ENCODE data around the gene PRKCZ. TPM values are rescaled to one million over a fixed set of nuclear protein-coding genes. Genes with fewer than 3 reads are reported as not detected.

The PRKCZ gene
- polyA plus RNA-seq, 3 donors = 2.4 to 12.0 (median 4.3) TPM

- no peak overlapping the region for H3K27ac ChIP-seq (ENCODE audit: low read depth, low read length)
- WGBS, 3 donors = 77 to 89% (median 87%) methylated on average over 22 of the region's 22 CpGs
These were observed 4.3 kb downstream of the PRKCZ start for GRCh38 chr1:2054560-2054959.

GRCh38 chr1:2055911-2056575 is 5.8 kb downstream of the PRKCZ start:
- no peak overlapping the region for H3K27ac ChIP-seq (ENCODE audit: low read depth, low read length)
- WGBS, 3 donors = 92 to 94% (median 92%) methylated on average over 29 of the region's 29 CpGs

- WGBS, 3 donors = 90 to 93% (median 93%) methylated on average over 25 of the region's 25 CpGs
- no peak overlapping the region for H3K27ac ChIP-seq (ENCODE audit: low read depth, low read length)
These were observed 6.9 kb downstream of the PRKCZ start for GRCh38 chr1:2056955-2057590.

- 90 to 93% (median 92%) methylated on average over 34 to 35 of the region's 35 CpGs for WGBS, 3 donors
- H3K27ac ChIP-seq (ENCODE audit: low read depth, low read length) = no peak overlapping the region
These were observed 9.2 kb downstream of the PRKCZ start for GRCh38 chr1:2059290-2059953.

- WGBS, 3 donors = 85 to 93% (median 86%) methylated on average over 14 to 15 of the region's 15 CpGs
- no peak overlapping the region for H3K27ac ChIP-seq (ENCODE audit: low read depth, low read length)
These were observed 9.9 kb downstream of the PRKCZ start for GRCh38 chr1:2060072-2060471.

GRCh38 chr1:2060535-2060934 is 10.3 kb downstream of the PRKCZ start:
- 88 to 93% (median 92%) methylated on average over 17 to 23 of the region's 23 CpGs for WGBS, 3 donors
- H3K27ac ChIP-seq (ENCODE audit: low read depth, low read length) = no peak overlapping the region

GRCh38 chr1:2061065-2061778 is 11.0 kb downstream of the PRKCZ start:
- H3K27ac ChIP-seq (ENCODE audit: low read depth, low read length) = no peak overlapping the region
- 79 to 87% (median 84%) methylated on average over 26 to 28 of the region's 28 CpGs for WGBS, 3 donors

- WGBS, 3 donors = 91 to 98% (median 96%) methylated on average over 4 of the region's 4 CpGs
These were observed 15.5 kb downstream of the PRKCZ start for GRCh38 chr1:2065699-2066098.

GRCh38 chr1:2067393-2067792 is 17.2 kb downstream of the PRKCZ start:
- no peak overlapping the region for H3K27ac ChIP-seq (ENCODE audit: low read depth, low read length)
- WGBS, 3 donors = 90 to 94% (median 93%) methylated on average over 19 to 21 of the region's 21 CpGs

More at GRCh38 chr1:2065699-2066098, 15.5 kb downstream of the PRKCZ start:
- no peak overlapping the region for H3K27ac ChIP-seq (ENCODE audit: low read depth, low read length)

GRCh38 chr1:2067981-2068380 is 17.8 kb downstream of the PRKCZ start:
- no peak overlapping the region for H3K27ac ChIP-seq (ENCODE audit: low read depth, low read length)
- WGBS, 3 donors = 84 to 94% (median 86%) methylated on average over 16 to 17 of the region's 17 CpGs

- 94 to 96% (median 95%) methylated on average over 18 to 19 of the region's 19 CpGs for WGBS, 3 donors
- no peak overlapping the region for H3K27ac ChIP-seq (ENCODE audit: low read depth, low read length)
These were observed 18.7 kb downstream of the PRKCZ start for GRCh38 chr1:2068951-2069350.

GRCh38 chr1:2070016-2070415 is 19.8 kb downstream of the PRKCZ start:
- no peak overlapping the region for H3K27ac ChIP-seq (ENCODE audit: low read depth, low read length)
- 90 to 93% (median 91%) methylated on average over 11 of the region's 11 CpGs for WGBS, 3 donors

- 85 to 87% (median 85%) methylated on average over 33 to 36 of the region's 36 CpGs for WGBS, 3 donors
- no peak overlapping the region for H3K27ac ChIP-seq (ENCODE audit: low read depth, low read length)
These were observed 20.8 kb downstream of the PRKCZ start for GRCh38 chr1:2070800-2071530.

- 69 to 80% (median 80%) methylated on average over 25 of the region's 25 CpGs for WGBS, 3 donors
- H3K27ac ChIP-seq (ENCODE audit: low read depth, low read length) = no peak overlapping the region
These were observed 22.0 kb downstream of the PRKCZ start for GRCh38 chr1:2072109-2072806.

GRCh38 chr1:2072891-2073290 is 22.7 kb downstream of the PRKCZ start:
- 76 to 91% (median 80%) methylated on average over 13 to 14 of the region's 14 CpGs for WGBS, 3 donors
- no peak overlapping the region for H3K27ac ChIP-seq (ENCODE audit: low read depth, low read length)

GRCh38 chr1:2073382-2074230 is 23.4 kb downstream of the PRKCZ start:
- no peak overlapping the region for H3K27ac ChIP-seq (ENCODE audit: low read depth, low read length)
- whole genome bisulfite sequencing, 3 donors = 59 to 81% (median 63%) methylated on average over 59 of the region's 59 CpGs

- WGBS, 3 donors = 71 to 79% (median 76%) methylated on average over 19 of the region's 19 CpGs
- no peak overlapping the region for H3K27ac ChIP-seq (ENCODE audit: low read depth, low read length)
These were observed 24.2 kb downstream of the PRKCZ start for GRCh38 chr1:2074396-2074795.

Data from adipose tissue (tissue), 3 donors.